GM12874 (cell line): ENCODE data around the gene ARHGAP42.

Experiments used
- TF ChIP-seq, protein P1 (sequence below): IDR thresholded peaks from 2 replicates; pipeline ENCODE4 v1.5.1; 2011; ENCODE audit warnings: low read depth, mild to moderate bottlenecking, control low read depth, low read length, moderate library complexity; ENCODE audit not compliant: insufficient read depth

Gene ARHGAP42

DNA sequence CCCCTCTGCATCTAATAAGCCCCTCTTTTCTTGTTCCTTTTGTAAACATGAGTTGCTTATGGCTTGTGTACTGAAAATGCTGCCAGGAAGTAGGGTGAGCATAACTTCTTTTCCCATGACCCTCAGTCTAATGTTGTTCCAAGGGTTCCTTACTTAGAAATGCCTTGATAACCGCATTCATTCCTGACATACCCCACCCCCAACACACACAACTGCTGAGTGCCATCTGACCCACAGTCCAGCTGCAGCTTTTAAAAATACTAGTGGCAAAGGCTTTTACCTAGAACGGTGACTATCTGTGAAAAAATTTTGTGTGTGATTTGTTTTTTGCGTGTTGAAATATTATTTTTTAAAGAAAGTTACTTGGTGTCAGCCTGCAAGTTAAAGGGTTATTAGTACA, 52.6 kb downstream of the ARHGAP42 start:
- TF ChIP-seq, protein P1, sequence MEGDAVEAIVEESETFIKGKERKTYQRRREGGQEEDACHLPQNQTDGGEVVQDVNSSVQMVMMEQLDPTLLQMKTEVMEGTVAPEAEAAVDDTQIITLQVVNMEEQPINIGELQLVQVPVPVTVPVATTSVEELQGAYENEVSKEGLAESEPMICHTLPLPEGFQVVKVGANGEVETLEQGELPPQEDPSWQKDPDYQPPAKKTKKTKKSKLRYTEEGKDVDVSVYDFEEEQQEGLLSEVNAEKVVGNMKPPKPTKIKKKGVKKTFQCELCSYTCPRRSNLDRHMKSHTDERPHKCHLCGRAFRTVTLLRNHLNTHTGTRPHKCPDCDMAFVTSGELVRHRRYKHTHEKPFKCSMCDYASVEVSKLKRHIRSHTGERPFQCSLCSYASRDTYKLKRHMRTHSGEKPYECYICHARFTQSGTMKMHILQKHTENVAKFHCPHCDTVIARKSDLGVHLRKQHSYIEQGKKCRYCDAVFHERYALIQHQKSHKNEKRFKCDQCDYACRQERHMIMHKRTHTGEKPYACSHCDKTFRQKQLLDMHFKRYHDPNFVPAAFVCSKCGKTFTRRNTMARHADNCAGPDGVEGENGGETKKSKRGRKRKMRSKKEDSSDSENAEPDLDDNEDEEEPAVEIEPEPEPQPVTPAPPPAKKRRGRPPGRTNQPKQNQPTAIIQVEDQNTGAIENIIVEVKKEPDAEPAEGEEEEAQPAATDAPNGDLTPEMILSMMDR: no peak

DNA sequence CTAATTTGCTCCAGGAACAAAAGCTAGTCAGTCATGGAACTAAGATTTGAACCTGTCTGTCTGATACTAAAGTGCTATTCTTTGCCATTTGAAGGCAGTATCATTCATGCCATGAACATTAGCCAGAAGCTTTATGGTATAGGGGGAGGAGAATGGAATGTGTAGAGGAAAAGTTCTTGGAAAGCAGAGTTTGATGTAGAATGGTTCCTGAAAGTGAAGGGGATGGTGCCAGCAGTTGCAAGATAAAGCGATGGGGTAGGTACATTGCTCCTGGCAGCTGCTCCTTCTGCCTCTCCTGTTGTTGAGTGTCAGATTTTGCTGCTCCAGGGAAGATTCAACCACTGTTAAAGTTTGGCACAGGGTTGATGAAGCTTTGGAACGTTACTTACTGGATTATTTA, 53.4 kb downstream of the ARHGAP42 start:
- TF ChIP-seq, protein P1: no peak

DNA sequence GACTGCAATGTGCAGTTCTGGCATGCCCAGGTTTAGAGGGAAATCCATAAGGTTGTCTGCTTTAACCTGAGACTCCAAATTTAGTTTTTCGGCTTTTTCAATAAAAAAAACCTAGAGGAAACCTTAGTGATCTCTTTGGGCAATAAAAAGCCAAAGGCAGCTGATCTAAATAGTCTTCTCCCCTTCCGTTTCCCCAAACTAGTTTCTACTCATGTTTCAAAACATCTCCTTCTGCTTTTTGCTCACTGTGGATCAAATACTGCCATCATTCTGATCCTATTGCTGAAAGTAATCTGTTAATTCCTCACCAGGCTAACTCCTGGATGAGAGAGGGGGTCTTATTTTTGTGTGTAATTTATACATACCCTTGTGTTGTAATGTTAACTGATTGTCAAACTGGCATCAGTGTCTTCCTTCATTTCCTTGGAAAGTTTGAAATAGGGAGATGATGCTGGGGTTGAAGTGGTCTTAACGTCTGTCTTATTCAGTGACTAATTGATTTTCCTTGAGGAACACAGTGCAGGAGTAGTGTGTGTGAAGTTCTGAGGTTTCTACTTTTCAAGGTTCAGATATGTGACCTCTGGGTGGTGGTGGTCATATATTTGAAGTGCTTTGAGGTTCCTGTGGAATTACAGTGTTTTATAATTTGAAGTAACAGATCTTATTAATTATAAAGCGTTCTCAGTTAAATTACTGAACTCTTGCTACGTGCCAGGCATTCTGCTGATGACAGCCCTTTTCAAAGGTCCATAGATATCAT, 55.0 kb downstream of the ARHGAP42 start:
- TF ChIP-seq, protein P1: no peak

DNA sequence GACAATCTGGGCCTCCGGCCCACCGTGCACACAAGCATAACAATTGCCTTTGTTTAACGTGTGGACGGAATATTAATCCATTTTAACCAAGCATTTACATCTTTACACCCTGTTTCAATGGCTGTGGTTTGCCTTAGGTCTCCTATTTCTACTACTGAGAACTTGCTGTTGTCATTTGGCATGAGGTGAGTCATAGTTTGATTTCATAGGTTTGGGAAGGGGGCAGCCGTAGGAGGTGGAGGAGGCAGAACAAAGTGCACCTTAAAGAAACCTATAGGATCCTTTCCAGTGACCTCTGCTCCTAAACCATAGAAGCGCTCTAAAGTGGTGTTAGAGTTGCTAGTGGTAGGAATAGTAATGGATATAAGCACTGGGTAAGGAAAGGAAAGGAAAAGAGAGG, 59.4 kb downstream of the ARHGAP42 start:
- TF ChIP-seq, protein P1: no peak

DNA sequence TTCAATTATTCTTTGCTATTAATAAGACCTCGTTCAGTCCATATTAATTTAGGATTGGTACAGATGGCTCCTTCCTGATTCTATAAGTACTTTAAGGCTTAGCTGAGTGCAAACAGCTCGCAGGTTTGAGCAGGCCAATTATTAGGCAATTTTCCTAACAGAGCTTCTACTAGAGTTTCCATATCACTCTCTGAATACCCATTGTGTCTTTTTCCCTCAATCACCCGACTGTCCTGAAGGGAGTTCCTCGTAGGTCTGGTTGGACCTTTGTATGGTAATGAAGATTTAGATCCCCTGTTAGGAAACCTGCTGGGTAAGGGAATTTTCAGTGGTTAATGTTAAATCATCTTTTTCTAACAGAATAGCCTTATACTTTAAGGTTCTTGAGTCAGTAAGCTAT, 61.1 kb downstream of the ARHGAP42 start:
- TF ChIP-seq, protein P1: no peak

DNA sequence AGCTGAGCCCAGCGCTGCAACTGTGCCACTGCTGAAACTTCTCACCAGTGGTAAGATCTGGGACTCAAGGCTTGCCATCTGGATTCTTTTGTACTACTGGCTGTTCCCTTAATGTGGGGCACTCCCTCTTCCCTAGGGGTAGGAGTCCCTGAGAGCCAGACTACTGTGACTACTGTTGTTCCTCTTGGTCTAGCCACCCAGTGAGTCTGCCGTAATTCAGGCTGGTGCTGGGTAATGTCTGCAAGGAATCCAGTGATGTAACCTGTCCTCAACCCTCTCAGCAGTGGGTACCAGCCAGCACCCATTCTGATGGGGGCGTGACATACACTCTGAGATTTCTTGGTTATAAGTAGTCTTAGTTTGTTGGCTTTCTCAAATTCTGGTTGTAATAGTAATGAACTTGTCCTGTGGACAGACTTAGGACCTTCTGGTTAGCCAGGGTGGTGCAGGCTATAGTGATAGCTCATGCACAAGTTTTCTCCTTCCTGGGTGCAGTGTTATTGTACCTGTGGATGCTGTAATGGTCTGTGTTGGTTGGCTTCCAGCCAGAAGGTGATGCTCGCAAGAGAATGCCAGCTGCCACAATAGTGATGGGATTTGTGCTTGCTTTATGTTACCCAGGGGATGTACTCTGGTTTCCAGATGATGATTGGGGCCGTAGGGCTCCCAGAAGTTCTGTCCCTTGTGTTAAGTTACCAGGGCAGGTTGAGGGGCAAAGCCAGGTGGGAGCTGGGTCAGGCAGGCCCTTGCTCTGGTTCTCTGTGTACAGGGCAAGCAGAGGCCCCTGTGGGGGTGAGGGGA, 65.5 kb downstream of the ARHGAP42 start:
- TF ChIP-seq, protein P1: no peak

DNA sequence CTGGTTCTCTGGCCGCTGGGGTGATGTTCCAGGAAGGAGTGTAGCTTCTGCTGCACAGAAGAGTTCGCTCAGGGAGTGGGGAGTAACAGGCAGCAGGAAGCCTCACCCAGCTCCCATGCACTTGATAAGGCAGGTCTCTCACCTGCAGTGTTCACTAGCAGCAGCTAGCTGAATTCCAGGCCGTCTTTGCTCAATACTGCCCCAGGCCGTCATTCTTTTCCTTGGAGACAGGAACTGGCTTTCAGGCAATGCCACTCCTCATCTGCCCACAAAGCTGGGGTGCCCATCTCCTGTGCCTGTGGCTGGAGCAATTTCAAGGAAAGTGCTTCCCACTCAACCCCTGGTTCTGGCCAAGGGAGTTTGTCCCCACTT, 66.1 kb downstream of the ARHGAP42 start:
- TF ChIP-seq, protein P1: no peak
